GM18867 (cell line): Measurements from ENCODE around the gene GLO1.

Source experiments
- ATAC-seq: cut with Tn5 transposase; IDR thresholded peaks from one replicate; pipeline ENCODE4 v1.9.1; 2021; ENCODE audit warnings: mild to moderate bottlenecking, moderate library complexity; ENCODE audit not compliant: unreplicated experiment

Gene GLO1

GRCh38 chr6:38631186-38631783 is 71.7 kb downstream of the GLO1 start:
- ATAC-seq, result no peak
